GM18951 (cell line): ENCODE results near the gene TEX53.

Experiments used
- POLR2A ChIP-seq: IDR thresholded peaks from 4 replicates; pipeline ENCODE4 v1.6.1; 2011; ENCODE audit warnings: mild to moderate bottlenecking; ENCODE audit not compliant: insufficient read length, insufficient read depth; ENCODE audit errors: extremely low read depth
- in situ Hi-C: fragments of 300-500 bp; cut with MboI; formaldehyde crosslinking; loops from one replicate; pipeline ENCODE4 v1.12.0; 2022; ENCODE audit warnings: low sequenced_read_pairs, mixed read lengths, inconsistent platforms; ENCODE audit not compliant: unreplicated experiment

Gene TEX53

DNA sequence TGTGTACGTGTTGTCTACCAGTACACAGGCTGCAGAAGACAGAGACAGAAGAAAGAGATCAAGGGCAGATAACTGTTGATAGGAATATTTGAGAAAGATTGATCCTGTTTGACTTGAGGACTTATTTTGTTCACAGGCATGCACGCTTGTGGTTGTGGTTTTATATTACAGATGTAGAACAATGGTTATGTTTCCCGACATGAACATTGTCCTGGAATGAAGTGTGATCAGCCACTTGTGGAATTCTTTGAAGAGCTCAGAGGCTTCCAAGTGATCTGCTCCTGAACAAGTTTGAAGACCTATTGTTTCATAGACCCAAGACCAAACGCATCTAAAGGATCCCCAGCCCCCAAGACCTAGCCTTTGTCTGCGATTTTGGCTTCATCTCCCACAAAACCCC lies 13.7 kb downstream of the TEX53 start:
- no peak for TF ChIP-seq POLR2A
- in situ Hi-C loops, result loop anchor here (10.0 kb wide), 1 partner anchor 229 kb away; no protein-coding TSS in a partner anchor

DNA sequence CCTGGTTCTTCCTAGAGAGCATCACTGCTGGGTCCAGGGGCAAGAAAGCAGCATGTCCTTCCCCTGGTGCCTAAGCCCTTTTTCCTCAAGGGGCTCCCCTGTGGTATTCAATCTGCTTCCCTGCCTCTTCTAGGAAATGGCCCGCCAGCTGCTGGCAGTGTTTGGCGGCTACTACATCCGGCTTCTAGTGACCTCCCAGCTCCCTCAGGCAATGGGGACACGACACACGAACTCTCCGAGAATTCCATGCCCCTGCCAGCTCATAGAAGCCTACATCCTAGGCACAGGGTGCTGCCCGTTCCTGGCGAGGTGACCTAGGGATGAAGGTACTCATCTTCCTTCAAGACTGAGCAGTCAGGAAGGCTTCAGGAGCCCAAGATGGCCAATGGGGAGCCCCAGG lies 14.6 kb downstream of the TEX53 start:
- TF ChIP-seq POLR2A, result no peak
- in situ Hi-C loops, result loop anchor here (10.0 kb wide), 1 partner anchor 228 kb away; no protein-coding TSS in a partner anchor

GRCh38 chr9:114641967-114642366 lies 15.6 kb downstream of the TEX53 start:
- in situ Hi-C loops, result loop anchor here (10.0 kb wide), 1 partner anchor 227 kb away; no protein-coding TSS in a partner anchor
- TF ChIP-seq POLR2A, result no peak

- in situ Hi-C loops, result no loop called here
- TF ChIP-seq POLR2A, result no peak
Measured at GRCh38 chr9:114638404-114638803, 19.2 kb downstream of the TEX53 start.

DNA sequence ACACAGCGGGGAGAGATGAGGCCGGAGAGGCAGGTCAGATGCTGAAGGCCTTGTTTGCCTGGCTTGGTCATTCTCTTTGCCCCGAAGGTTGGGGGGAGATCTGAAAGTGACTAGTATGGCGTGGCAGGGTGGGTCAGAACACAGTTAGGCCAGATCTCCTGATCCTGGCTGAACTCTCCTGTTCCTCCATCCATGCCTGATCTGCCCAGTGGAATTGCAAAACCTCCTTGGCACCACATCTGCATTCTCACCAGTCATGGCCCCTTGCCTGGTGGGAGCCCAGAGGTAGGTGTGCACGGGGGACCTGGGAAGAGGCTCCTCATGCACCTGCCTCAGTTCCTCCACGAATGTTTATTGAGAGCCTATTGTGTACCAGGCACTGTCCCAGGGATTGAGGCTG lies 23.2 kb downstream of the TEX53 start:
- TF ChIP-seq POLR2A, result no peak
- in situ Hi-C loops, result no loop called here

GRCh38 chr9:114633438-114634089 lies 24.0 kb downstream of the TEX53 start:
- no peak for TF ChIP-seq POLR2A
- in situ Hi-C loops, result no loop called here

- in situ Hi-C loops, result no loop called here
- TF ChIP-seq POLR2A, result no peak
Measured at GRCh38 chr9:114631166-114631565, 26.4 kb downstream of the TEX53 start.

GRCh38 chr9:114629563-114630090 lies 28.0 kb downstream of the TEX53 start:
- in situ Hi-C loops, result no loop called here
- no peak for TF ChIP-seq POLR2A

DNA sequence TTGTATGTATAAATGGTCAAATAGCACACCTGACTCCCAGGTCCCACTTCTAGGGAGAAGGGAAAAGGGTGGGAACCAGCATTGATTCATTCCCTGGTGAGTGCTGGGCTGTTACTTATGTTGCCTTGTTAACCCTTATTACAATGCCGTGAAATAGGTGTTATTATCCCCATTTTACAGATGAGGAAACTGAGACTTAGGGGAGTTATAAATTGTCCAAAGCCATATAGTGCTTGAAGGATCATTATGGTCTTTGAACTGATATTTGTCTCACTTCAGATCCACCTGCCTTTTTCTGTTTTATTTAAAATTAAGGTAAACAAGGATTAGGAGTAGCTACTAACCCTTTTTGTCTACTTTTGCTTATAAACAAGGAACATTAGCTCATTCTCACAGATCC lies 30.1 kb downstream of the TEX53 start:
- in situ Hi-C loops, result no loop called here
- no peak for TF ChIP-seq POLR2A

DNA sequence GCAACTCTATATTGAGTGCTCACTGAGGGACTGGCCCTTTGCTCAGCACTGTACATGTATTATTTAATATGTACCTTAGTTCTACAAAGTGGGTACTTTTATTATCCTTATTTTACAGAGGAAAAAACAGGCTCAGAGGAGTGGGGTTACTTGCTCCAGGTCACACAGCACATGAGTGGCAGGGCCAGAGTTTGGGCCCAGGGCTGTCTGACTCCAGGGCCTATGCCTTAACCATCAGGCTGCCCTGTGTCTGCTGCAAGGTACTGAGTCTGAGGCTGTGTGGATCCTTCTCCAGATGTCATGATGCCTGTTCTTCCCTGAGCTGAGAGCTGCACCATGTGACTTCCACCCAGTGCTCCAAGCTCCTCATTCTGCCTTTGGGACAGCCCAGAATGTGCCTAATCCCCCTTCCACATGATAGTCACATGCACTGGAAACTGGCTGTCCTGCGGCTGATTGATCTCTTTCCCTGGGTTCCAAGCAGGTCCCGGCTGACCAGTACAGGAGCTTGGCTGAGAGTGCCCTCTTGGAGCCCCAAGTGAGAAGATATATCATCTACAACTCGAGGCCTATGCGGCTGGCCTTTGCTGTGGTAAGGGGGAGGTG lies 31.1 kb downstream of the TEX53 start:
- TF ChIP-seq POLR2A, result no peak
- in situ Hi-C loops, result no loop called here

DNA sequence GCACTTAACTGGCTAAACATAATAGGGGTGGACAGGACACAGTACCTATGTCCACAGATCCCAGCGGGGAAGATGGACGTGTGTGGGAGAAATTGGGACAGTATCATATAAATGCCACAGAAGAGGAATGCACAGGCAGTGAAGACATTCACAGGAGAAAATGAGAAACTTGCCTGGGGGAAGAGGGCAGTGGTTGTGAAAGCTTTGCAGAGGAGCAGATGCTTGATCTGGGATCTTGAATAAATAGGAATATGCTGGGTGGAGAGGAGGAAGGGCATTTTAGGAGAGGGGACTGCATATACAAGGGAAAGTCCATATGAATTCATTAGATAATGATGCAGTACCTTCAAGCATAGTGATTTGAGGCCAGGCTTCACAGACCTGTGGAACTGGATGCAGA lies 32.9 kb downstream of the TEX53 start:
- in situ Hi-C loops, result no loop called here
- TF ChIP-seq POLR2A, result no peak

DNA sequence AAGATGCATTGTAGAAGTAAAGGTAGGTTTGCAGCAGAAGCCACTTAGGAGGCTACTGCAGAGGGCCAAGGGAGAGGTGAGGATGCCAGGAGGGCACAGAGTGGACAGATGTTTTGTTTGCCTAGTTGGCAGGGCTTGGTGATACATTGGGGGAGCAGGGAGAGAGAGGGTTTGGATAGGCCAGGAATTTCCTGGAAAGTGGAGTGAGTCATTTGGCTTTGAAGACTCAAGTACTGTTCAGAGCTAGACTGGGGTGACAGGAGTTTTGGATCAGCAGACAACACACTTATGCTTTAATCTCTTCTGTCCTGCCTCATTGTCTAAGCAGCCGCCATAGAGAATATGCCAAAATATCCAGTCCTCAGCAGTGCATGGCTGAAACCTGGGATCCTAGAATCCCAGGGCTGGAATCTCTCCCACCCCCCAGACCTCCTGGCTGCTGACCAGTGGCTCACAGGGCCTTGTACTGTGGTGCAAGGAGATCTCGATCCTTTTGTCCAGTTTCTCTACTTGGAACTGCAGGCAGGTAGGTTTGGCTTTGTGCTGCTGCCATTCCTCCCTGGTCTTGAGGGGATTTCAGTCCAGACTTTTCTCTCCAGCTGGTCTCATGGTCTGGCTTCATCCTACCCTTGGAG lies 35.5 kb downstream of the TEX53 start:
- TF ChIP-seq POLR2A, result no peak
- in situ Hi-C loops, result no loop called here

DNA sequence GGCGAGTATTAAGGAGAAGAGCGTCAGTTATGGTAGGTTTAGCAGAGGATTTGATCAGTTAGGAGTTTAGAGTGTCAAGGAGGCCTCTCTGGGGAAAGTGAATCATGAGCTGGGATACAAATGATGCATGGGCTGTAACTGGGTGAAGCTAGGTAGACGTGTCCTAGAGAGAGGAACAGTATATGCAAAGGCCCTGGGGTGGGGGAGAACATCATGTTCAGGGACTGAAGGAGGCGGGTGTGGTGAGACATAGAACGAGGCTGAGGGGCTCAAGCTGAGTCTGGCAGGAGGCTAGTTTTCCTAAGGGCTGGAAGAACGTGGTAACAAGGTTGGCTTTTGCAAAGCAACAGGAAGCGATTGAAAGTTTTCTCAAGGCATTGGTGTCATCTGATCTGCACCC lies 36.0 kb downstream of the TEX53 start:
- in situ Hi-C loops, result no loop called here
- TF ChIP-seq POLR2A, result no peak
